Loucy (cell line): Measurements from ENCODE around the gene ZNF280A.

Source experiments
- H2AFZ ChIP-seq: fragments of 200-600 bp; sonication (generic); 2 replicates; pipeline ENCODE4 v1.6.0; 2016; ENCODE audit warnings: antibody characterized with exemption, mild to moderate bottlenecking, low read length, moderate library complexity
- H3F3A ChIP-seq: fragments of 200-600 bp; 2 replicates; pipeline ENCODE4 v1.6.0; 2016; ENCODE audit warnings: antibody characterized with exemption, low read depth, mild to moderate bottlenecking
- H3K27me3 ChIP-seq: fragments of 200-600 bp; sonication (generic); 2 replicates; pipeline ENCODE4 v1.6.1; 2014; ENCODE audit warnings: low read length, mild to moderate bottlenecking; ENCODE audit not compliant: insufficient read depth, poor library complexity, severe bottlenecking
- H3K36me3 ChIP-seq: fragments of 200-600 bp; sonication (generic); 2 replicates; pipeline ENCODE4 v1.6.1; 2016; ENCODE audit warnings: low read length; ENCODE audit not compliant: insufficient read depth
- H3K4me1 ChIP-seq: fragments of 200-600 bp; sonication (generic); 2 replicates; pipeline ENCODE4 v1.5.1; 2014; ENCODE audit warnings: low read length, mild to moderate bottlenecking; ENCODE audit not compliant: insufficient read depth, poor library complexity, severe bottlenecking
- H3K4me2 ChIP-seq: fragments of 200-600 bp; sonication (generic); 2 replicates; pipeline ENCODE4 v1.6.0; 2014; ENCODE audit warnings: antibody characterized with exemption, low read length, low read depth, mild to moderate bottlenecking; ENCODE audit not compliant: poor library complexity, severe bottlenecking
- H3K4me3 ChIP-seq: fragments of 200-600 bp; sonication (generic); 2 replicates; pipeline ENCODE4 v1.5.1; 2014; ENCODE audit warnings: low read length, mild to moderate bottlenecking, mixed read lengths; ENCODE audit not compliant: poor library complexity, severe bottlenecking
- H3K79me2 ChIP-seq: fragments of 200-600 bp; sonication (generic); 2 replicates; pipeline ENCODE4 v1.6.1; 2014; ENCODE audit warnings: low read length; ENCODE audit not compliant: insufficient read depth
- H3K9ac ChIP-seq: fragments of 200-600 bp; sonication (generic); 2 replicates; pipeline ENCODE4 v1.6.0; 2014; ENCODE audit warnings: mild to moderate bottlenecking, low read depth, low read length, moderate library complexity; ENCODE audit not compliant: poor library complexity, severe bottlenecking
- H3K9me2 ChIP-seq: fragments of 200-600 bp; sonication (generic); replicated peaks from 2 replicates; pipeline ENCODE4 v1.6.1; 2016; ENCODE audit warnings: low read depth, low read length, mixed read lengths
- H3K9me3 ChIP-seq: fragments of 200-600 bp; sonication (generic); 2 replicates; pipeline ENCODE4 v1.6.1; 2014; ENCODE audit warnings: mild to moderate bottlenecking, antibody characterized with exemption, low read length, low read depth; ENCODE audit not compliant: insufficient read depth
- H4K20me1 ChIP-seq: fragments of 200-600 bp; sonication (generic); 2 replicates; pipeline ENCODE4 v1.6.0; 2014; ENCODE audit warnings: antibody characterized with exemption, low read length, mild to moderate bottlenecking; ENCODE audit not compliant: insufficient read depth, poor library complexity, severe bottlenecking
- CTCF ChIP-seq: fragments of 200-600 bp; sonication (generic); conservative IDR thresholded peaks from 2 replicates; pipeline ENCODE4 v1.5.1; 2014; ENCODE audit warnings: mild to moderate bottlenecking, antibody characterized with exemption, low read length
- EZH2phosphoT487 ChIP-seq: fragments of 200-600 bp; IDR thresholded peaks from 2 replicates; pipeline ENCODE4 v1.6.1; 2018; ENCODE audit warnings: antibody characterized with exemption, mild to moderate bottlenecking, moderate library complexity, borderline replicate concordance

ZNF280A gene

GRCh38 chr22:22479999-22480532, 40.0 kb downstream of the ZNF280A start:
- TF ChIP-seq EZH2phosphoT487 (no peak), CTCF (no peak)
- Histone ChIP-seq H3K36me3 (no peaks in the 10 kb centered on the region), H3K9me3 (no peaks in the 10 kb centered on the region), H3K79me2 (no peaks in the 10 kb centered on the region), H3K4me3 (no peak overlapping the region), H4K20me1 (no peaks in the 10 kb centered on the region), H2AFZ (no peak overlapping the region), H3K27me3 (no peaks in the 10 kb centered on the region), H3K9me2 (no peaks in the 10 kb centered on the region), H3F3A (no peaks in the 10 kb centered on the region), H3K4me1 (no peaks in the 10 kb centered on the region), H3K9ac (no peak overlapping the region), H3K4me2 (no peak overlapping the region)

- Histone ChIP-seq H3K4me3 (no peak overlapping the region), H3K4me2 (no peak overlapping the region), H3K9ac (no peak overlapping the region), H3K36me3 (no peaks in the 10 kb centered on the region), H3K4me1 (no peaks in the 10 kb centered on the region), H2AFZ (no peak overlapping the region), H4K20me1 (no peaks in the 10 kb centered on the region), H3F3A (no peaks in the 10 kb centered on the region), H3K27me3 (no peaks in the 10 kb centered on the region), H3K9me2 (no peaks in the 10 kb centered on the region), H3K9me3 (no peaks in the 10 kb centered on the region), H3K79me2 (no peaks in the 10 kb centered on the region)
- no peak for TF ChIP-seq CTCF
- no peak for TF ChIP-seq EZH2phosphoT487
Measured at GRCh38 chr22:22479116-22479515, 41.0 kb downstream of the ZNF280A start.

- H3K79me2 ChIP-seq, result no peaks in the 10 kb centered on the region
- H3K9me3 ChIP-seq, result no peaks in the 10 kb centered on the region
- no peaks in the 10 kb centered on the region for H3K9me2 ChIP-seq
- no peaks in the 10 kb centered on the region for H3F3A ChIP-seq
- H3K4me2 ChIP-seq, result no peak overlapping the region
- no peaks in the 10 kb centered on the region for H4K20me1 ChIP-seq
- no peak overlapping the region for H3K4me3 ChIP-seq
- H3K27me3 ChIP-seq, result no peaks in the 10 kb centered on the region
- no peak overlapping the region for H3K9ac ChIP-seq
- H3K36me3 ChIP-seq, result no peaks in the 10 kb centered on the region
- H2AFZ ChIP-seq, result no peak overlapping the region
- H3K4me1 ChIP-seq, result no peaks in the 10 kb centered on the region
- TF ChIP-seq EZH2phosphoT487 (no peak), CTCF (no peak)
Measured at GRCh38 chr22:22478470-22478869, 41.6 kb downstream of the ZNF280A start.
